Measurements from ENCODE around the gene PRSS58.

DNA sequence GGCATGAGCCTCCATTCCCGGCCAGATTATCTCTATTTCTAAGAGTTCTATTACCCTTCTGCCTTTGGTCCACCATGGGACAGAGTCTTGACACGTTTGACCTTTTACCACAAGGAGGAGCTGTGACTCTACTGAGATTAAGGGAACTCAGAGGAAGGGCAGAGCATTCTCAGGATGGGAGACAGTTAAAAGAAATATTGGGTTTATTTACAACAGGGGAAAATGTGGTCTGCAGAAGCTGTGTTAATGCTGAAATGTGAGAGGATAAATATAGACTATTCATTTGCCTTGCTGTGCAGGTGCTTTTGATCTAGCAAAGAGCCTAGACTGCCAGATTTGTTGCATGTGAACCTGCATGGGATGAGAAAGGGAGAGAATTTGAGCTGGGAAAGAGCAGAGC is 45.8 kb upstream of the PRSS58 start:
- TF ChIP-seq, protein P1, sequence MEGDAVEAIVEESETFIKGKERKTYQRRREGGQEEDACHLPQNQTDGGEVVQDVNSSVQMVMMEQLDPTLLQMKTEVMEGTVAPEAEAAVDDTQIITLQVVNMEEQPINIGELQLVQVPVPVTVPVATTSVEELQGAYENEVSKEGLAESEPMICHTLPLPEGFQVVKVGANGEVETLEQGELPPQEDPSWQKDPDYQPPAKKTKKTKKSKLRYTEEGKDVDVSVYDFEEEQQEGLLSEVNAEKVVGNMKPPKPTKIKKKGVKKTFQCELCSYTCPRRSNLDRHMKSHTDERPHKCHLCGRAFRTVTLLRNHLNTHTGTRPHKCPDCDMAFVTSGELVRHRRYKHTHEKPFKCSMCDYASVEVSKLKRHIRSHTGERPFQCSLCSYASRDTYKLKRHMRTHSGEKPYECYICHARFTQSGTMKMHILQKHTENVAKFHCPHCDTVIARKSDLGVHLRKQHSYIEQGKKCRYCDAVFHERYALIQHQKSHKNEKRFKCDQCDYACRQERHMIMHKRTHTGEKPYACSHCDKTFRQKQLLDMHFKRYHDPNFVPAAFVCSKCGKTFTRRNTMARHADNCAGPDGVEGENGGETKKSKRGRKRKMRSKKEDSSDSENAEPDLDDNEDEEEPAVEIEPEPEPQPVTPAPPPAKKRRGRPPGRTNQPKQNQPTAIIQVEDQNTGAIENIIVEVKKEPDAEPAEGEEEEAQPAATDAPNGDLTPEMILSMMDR (IDR thresholded peaks at IDR 0.05; ENCODE audit: low read depth, low read length, poor library complexity, severe bottlenecking), result peak; percentile 61
- no peak for TF ChIP-seq EZH2phosphoT487 (IDR thresholded peaks at IDR 0.05; ENCODE audit: borderline replicate concordance, low read length)
